ENCODE results near the gene HAS3. TPM values are rescaled to one million over a fixed set of nuclear protein-coding genes. Genes with fewer than 3 reads are reported as not detected.
A peak's percentile ranks its signal among the peaks of the same experiment; 100 is the strongest.

The HAS3 gene
- polyA plus RNA-seq, 2 donors: 9.3 to 12.0 TPM

DNA sequence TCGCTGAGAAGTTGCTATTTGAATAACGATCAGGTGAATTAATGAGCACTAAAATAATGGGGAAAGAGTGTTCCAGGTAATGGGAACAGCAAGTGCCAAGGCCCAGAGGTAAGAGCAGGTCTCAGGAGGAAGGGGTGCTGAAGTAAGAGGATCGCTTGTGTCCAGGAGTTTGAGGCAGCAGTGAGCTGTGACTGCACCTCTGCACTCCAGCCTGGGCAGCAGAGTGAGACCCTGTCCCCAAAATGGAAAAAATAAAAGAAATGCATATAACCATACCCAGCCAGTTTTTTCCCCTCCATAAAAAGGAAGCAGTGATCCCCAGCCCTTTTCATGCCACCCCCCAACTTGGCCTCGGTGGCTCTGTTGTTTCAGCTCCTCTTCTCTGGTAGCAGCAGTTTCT lies 16.8 kb upstream of the HAS3 start:
- Histone ChIP-seq H3K4me3 (ENCODE audit: low read depth in 1 of 2, low read length in 2 of 2) (no peak overlapping the region), H3K4me1 (ENCODE audit: control insufficient read depth in 2 of 2, insufficient read depth in 2 of 2, low read length in 1 of 2) (peaks cover 2 to 8% of the 10 kb centered on the region in 2 donors), H3K27me3 (ENCODE audit: control insufficient read depth in 1 of 2, insufficient read depth in 2 of 2, low read length in 2 of 2) (no peaks in the 10 kb centered on the region), H3K36me3 (ENCODE audit: control insufficient read depth in 2 of 2, insufficient read depth in 2 of 2, low read length in 1 of 2) (peaks cover 0 to 3% of the 10 kb centered on the region in 2 donors), H3K9me3 (ENCODE audit: control insufficient read depth in 2 of 2, insufficient read depth in 1 of 2, low read depth in 1 of 2, low read length in 1 of 2) (no peaks in the 10 kb centered on the region), H3K27ac (ENCODE audit: low read depth in 2 of 2, low read length in 1 of 2) (peak overlapping the region in 1 of 2 donors; percentile 40)
- WGBS, 2 donors: 76 to 77% methylated on average over 4 of the region's 4 CpGs

DNA sequence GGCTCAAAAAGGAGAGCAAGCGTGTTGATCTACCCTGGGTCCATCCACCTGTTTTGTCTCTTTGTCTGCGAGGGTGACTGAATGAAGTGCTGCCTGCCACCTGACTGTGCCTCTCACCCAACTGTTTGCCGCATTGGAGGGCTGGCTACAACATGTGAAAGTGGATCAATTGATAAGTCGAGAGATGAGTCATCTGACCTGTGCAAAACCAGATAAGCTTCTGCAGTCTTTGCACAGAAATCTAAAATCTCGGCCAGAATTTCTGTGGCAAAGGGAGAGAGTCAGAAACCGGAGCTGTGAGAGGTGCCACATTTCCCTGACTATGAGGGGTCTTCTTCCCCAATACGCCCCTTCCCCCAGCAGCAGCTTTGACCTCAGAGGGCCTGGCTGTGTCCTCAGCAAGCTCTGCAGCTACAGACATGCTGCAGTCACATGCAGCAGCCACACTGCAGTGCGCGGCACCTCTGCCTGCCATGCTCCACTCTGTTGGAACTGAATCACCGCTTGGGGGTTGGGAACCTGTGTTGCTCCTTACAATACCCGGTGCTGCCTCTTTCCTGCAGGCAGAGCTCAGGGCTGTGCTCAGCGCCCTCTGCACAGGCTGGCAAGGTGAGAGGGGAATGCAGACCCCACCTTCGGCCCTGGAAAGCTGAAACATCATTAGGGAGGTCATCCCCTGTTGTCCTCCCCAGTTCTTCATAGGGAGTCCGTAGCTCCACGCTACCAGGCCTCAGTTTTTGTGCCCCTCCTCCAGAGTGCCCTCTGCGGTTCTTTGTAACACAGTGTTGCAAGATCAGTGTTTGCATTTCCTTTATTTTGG lies 16.2 kb upstream of the HAS3 start:
- H3K4me3 ChIP-seq (ENCODE audit: low read depth in 1 of 2, low read length in 2 of 2): no peak overlapping the region
- 34 to 37% methylated on average over 16 of the region's 16 CpGs for WGBS, 2 donors
- H3K27me3 ChIP-seq (ENCODE audit: control insufficient read depth in 1 of 2, insufficient read depth in 2 of 2, low read length in 2 of 2): no peaks in the 10 kb centered on the region
- H3K9me3 ChIP-seq (ENCODE audit: control insufficient read depth in 2 of 2, insufficient read depth in 1 of 2, low read depth in 1 of 2, low read length in 1 of 2): no peaks in the 10 kb centered on the region
- H3K27ac ChIP-seq (ENCODE audit: low read depth in 2 of 2, low read length in 1 of 2): peak overlapping the region; percentile 40 to 43
- peaks cover 2 to 8% of the 10 kb centered on the region in 2 donors for H3K4me1 ChIP-seq (ENCODE audit: control insufficient read depth in 2 of 2, insufficient read depth in 2 of 2, low read length in 1 of 2)
- H3K36me3 ChIP-seq (ENCODE audit: control insufficient read depth in 2 of 2, insufficient read depth in 2 of 2, low read length in 1 of 2): no peaks in the 10 kb centered on the region

DNA sequence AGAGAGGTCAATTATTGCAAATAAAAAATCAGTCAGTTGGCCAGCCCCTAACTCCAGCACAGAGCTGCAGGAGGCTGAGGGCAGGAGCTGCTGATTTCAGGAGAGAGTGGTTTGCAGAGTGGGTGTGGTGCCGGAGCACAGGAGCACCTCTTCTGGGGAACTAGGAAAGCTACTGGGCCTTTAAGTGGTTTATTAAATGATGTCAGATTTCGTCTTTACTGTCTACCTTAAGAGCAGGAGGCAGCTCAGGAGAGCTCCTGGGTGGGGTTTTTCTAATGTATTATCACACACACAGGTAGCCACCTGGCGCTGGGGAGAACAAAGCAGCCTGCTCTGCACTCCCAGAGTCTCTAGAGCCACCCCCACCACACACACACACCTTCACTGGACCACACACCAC lies 11.5 kb upstream of the HAS3 start:
- WGBS, 2 donors: 51 to 64% methylated on average over 3 of the region's 3 CpGs
- Histone ChIP-seq H3K4me3 (ENCODE audit: low read depth in 1 of 2, low read length in 2 of 2) (no peak overlapping the region), H3K27ac (ENCODE audit: low read depth in 2 of 2, low read length in 1 of 2) (no peak overlapping the region), H3K4me1 (ENCODE audit: control insufficient read depth in 2 of 2, insufficient read depth in 2 of 2, low read length in 1 of 2) (peaks cover 2 to 5% of the 10 kb centered on the region in 2 donors), H3K36me3 (ENCODE audit: control insufficient read depth in 2 of 2, insufficient read depth in 2 of 2, low read length in 1 of 2) (no peaks in the 10 kb centered on the region), H3K9me3 (ENCODE audit: control insufficient read depth in 2 of 2, insufficient read depth in 1 of 2, low read depth in 1 of 2, low read length in 1 of 2) (no peaks in the 10 kb centered on the region), H3K27me3 (ENCODE audit: control insufficient read depth in 1 of 2, insufficient read depth in 2 of 2, low read length in 2 of 2) (no peaks in the 10 kb centered on the region)

DNA sequence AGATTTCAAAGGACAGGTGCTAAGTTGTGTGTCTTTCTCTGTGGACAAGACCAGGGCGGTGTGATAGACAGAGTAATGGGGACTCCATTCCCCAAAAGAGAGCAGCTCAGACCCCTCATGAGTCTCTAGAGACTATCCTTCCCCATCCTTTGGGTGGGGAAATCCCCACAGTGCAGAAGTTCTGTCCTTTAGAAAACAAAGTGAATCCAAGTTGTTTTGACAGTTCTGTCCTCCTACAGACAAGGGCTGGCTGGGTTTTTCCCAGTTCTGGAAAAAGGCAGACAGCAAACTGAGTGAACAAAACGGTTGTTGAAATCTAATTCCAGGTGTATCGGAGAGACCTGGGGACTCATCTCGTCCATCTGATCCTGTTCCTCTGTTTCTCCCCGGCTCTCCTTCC lies 11.0 kb upstream of the HAS3 start:
- WGBS, 2 donors: 71 to 78% methylated on average over 5 of the region's 5 CpGs
- no peak overlapping the region for H3K27ac ChIP-seq (ENCODE audit: low read depth in 2 of 2, low read length in 1 of 2)
- no peaks in the 10 kb centered on the region for H3K9me3 ChIP-seq (ENCODE audit: control insufficient read depth in 2 of 2, insufficient read depth in 1 of 2, low read depth in 1 of 2, low read length in 1 of 2)
- no peaks in the 10 kb centered on the region for H3K36me3 ChIP-seq (ENCODE audit: control insufficient read depth in 2 of 2, insufficient read depth in 2 of 2, low read length in 1 of 2)
- peaks cover 0 to 2% of the 10 kb centered on the region in 2 donors for H3K4me1 ChIP-seq (ENCODE audit: control insufficient read depth in 2 of 2, insufficient read depth in 2 of 2, low read length in 1 of 2)
- no peak overlapping the region for H3K4me3 ChIP-seq (ENCODE audit: low read depth in 1 of 2, low read length in 2 of 2)
- H3K27me3 ChIP-seq (ENCODE audit: control insufficient read depth in 1 of 2, insufficient read depth in 2 of 2, low read length in 2 of 2): no peaks in the 10 kb centered on the region

DNA sequence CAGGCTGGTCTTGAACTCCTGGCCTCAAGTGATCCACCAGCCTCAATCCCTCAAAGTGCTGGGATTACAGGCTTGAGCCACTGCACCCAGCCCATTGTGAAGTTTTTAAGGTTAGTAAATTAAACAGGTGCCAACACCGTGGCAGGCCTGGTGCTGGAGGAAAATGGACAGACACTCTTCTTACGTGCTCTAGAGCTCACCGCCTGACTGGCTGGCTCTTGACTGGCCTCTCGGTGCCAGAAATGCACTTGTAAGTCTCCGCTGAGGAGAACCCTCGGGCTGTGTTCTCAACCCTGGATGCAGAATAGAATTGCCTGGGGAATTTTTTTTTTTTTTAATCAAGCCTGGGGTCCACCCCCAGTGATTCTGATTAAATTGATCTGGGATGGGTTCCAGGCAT lies 10.3 kb upstream of the HAS3 start:
- Histone ChIP-seq H3K36me3 (ENCODE audit: control insufficient read depth in 2 of 2, insufficient read depth in 2 of 2, low read length in 1 of 2) (no peaks in the 10 kb centered on the region), H3K27me3 (ENCODE audit: control insufficient read depth in 1 of 2, insufficient read depth in 2 of 2, low read length in 2 of 2) (no peaks in the 10 kb centered on the region), H3K4me3 (ENCODE audit: low read depth in 1 of 2, low read length in 2 of 2) (no peak overlapping the region), H3K9me3 (ENCODE audit: control insufficient read depth in 2 of 2, insufficient read depth in 1 of 2, low read depth in 1 of 2, low read length in 1 of 2) (no peaks in the 10 kb centered on the region), H3K27ac (ENCODE audit: low read depth in 2 of 2, low read length in 1 of 2) (no peak overlapping the region), H3K4me1 (ENCODE audit: control insufficient read depth in 2 of 2, insufficient read depth in 2 of 2, low read length in 1 of 2) (peaks cover 0 to under 1% of the 10 kb centered on the region in 2 donors)
- WGBS, 2 donors: 68 to 74% methylated on average over 6 of the region's 6 CpGs

DNA sequence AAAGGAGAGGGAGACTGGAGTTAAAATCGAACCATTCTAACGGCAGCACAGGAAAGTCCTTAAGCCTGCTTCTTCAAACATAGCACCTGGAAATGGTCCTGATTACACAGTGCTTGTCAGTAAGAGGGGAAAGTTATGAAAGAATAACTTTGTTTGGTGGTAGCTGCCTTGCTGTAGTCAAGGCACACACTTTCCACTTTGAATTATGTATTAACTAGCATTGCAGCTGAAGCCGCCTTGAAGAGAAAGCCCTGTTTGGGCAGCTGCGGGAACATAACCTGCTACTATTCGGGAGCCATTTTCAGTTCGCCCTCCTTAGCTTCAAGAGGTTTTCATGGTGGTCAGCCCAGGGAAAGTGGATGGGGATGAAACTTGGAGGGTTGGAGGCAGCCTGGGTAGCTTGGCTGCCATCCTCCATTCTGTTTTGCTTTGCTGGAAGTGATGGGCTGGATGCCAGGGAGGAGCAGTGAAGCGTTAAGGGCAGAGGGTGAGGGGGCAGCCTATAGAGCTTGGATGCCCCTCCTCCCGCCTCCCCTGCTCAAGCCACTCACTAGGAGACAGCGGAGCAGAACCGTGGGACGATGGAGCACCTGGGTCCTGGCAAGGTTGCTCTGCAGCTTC lies 5.3 kb upstream of the HAS3 start:
- no peak overlapping the region for H3K4me3 ChIP-seq (ENCODE audit: low read depth in 1 of 2, low read length in 2 of 2)
- H3K36me3 ChIP-seq (ENCODE audit: control insufficient read depth in 2 of 2, insufficient read depth in 2 of 2, low read length in 1 of 2): no peaks in the 10 kb centered on the region
- 48 to 52% methylated on average over 11 of the region's 11 CpGs for WGBS, 2 donors
- no peaks in the 10 kb centered on the region for H3K9me3 ChIP-seq (ENCODE audit: control insufficient read depth in 2 of 2, insufficient read depth in 1 of 2, low read depth in 1 of 2, low read length in 1 of 2)
- H3K4me1 ChIP-seq (ENCODE audit: control insufficient read depth in 2 of 2, insufficient read depth in 2 of 2, low read length in 1 of 2): peaks cover 0 to 10% of the 10 kb centered on the region in 2 donors
- H3K27ac ChIP-seq (ENCODE audit: low read depth in 2 of 2, low read length in 1 of 2): peak overlapping the region in 1 of 2 donors; percentile 61
- H3K27me3 ChIP-seq (ENCODE audit: control insufficient read depth in 1 of 2, insufficient read depth in 2 of 2, low read length in 2 of 2): no peaks in the 10 kb centered on the region

DNA sequence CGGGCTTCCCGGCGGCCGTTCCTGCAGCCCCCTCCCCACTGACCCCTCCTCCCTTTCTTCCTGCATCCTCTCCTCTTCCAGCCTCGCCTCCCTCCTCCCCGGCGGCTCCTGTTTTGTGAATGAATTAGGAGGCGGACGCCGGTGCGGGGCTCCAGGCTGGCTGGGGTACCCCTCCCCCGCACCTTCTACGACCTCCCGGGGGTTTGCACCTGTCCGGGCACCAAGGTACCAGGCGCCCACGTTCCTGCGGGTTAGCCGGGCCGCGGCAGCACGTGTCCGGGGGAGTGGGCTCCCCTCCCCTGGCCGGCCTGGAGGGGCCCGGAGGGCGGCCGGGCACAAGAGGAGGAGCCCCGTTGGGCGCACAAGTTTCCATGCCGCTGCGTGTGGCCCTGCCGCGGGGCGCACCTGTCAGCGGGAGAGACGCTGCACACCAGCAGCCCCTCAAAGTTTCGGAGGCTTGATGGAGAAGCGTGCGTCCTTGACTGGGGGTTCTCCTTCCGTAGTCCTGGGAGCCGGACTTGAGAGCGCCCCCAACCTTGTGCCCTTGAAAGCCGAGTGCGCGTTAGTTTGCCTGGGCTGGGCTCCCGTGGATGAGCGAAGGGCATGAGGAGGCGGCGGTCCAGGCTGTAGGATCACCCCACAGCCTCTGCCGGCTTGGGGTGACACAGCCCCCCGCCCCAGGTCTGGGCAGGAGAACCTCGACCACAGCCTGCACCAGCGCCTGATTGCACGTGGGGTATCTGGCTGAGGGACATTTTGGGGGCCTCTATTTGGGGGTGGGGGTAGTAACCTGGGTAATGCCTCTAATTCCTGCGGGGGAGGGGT lies 1.2 kb downstream of the HAS3 start:
- Histone ChIP-seq H3K9me3 (ENCODE audit: control insufficient read depth in 2 of 2, insufficient read depth in 1 of 2, low read depth in 1 of 2, low read length in 1 of 2) (peaks cover 0 to 3% of the 10 kb centered on the region in 2 donors), H3K4me3 (ENCODE audit: low read depth in 1 of 2, low read length in 2 of 2) (peak overlapping the region; percentile 65 to 69), H3K36me3 (ENCODE audit: control insufficient read depth in 2 of 2, insufficient read depth in 2 of 2, low read length in 1 of 2) (peaks cover 2 to 13% of the 10 kb centered on the region in 2 donors), H3K4me1 (ENCODE audit: control insufficient read depth in 2 of 2, insufficient read depth in 2 of 2, low read length in 1 of 2) (peaks cover 10 to 19% of the 10 kb centered on the region in 2 donors), H3K27ac (ENCODE audit: low read depth in 2 of 2, low read length in 1 of 2) (peak overlapping the region; percentile 14 to 69), H3K27me3 (ENCODE audit: control insufficient read depth in 1 of 2, insufficient read depth in 2 of 2, low read length in 2 of 2) (no peaks in the 10 kb centered on the region)
- WGBS, 2 donors: 1% methylated on average over 50 to 55 of the region's 55 CpGs

DNA sequence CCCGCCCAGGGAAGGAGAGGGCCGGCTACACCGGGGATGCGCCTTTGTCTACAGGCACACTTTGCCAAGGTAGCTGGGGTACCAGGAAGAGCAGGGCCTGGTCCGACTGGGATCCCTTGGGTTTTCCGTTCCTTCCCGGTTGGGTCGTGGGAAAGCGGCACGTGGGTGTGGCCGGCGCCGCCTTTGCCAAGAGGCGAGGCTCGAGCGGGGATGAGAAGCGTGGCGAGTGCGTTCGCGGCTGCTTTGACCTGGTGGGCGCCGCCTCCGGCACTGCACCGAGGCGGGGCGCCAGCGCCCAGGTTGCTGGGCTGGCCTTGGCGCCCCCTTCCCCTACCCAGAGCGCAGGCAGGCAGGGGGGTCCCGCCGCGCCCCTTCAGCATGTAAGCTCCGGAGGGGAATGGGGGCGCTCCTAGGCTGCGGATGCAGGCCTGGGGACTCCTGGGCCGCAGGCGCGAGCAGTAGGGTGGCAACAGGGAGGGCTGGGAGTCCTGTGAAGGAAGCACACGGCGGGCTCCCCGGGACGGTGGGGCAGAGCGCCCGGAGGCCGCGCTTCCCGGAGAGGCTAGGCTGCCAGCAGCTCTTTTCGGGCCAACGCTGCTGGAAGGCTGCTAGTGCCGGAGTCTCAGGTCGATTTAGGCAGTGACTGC lies 2.0 kb downstream of the HAS3 start:
- 5 to 8% methylated on average over 52 of the region's 52 CpGs for WGBS, 2 donors
- Histone ChIP-seq H3K4me1 (ENCODE audit: control insufficient read depth in 2 of 2, insufficient read depth in 2 of 2, low read length in 1 of 2) (peaks cover 10 to 17% of the 10 kb centered on the region in 2 donors), H3K27ac (ENCODE audit: low read depth in 2 of 2, low read length in 1 of 2) (no peak overlapping the region), H3K36me3 (ENCODE audit: control insufficient read depth in 2 of 2, insufficient read depth in 2 of 2, low read length in 1 of 2) (peaks cover 2 to 14% of the 10 kb centered on the region in 2 donors), H3K4me3 (ENCODE audit: low read depth in 1 of 2, low read length in 2 of 2) (peak overlapping the region; percentile 65 to 69), H3K27me3 (ENCODE audit: control insufficient read depth in 1 of 2, insufficient read depth in 2 of 2, low read length in 2 of 2) (no peaks in the 10 kb centered on the region), H3K9me3 (ENCODE audit: control insufficient read depth in 2 of 2, insufficient read depth in 1 of 2, low read depth in 1 of 2, low read length in 1 of 2) (peaks cover 0 to 3% of the 10 kb centered on the region in 2 donors)

All from esophagus (tissue), 2 donors.